ENCODE measurements around the gene RAD9A. TPM values are rescaled to one million over a fixed set of nuclear protein-coding genes. Genes with fewer than 3 reads are reported as not detected.

RAD9A gene
- total and polyA plus RNA-seq, 2 experiments from 2014 or later: 3.9 to 4.6 TPM

- TF ChIP-seq EZH2 (IDR thresholded peaks at IDR 0.05; ENCODE audit: insufficient read depth, poor library complexity, severe bottlenecking): no peak
- TF ChIP-seq EZH2phosphoT487 (IDR thresholded peaks at IDR 0.05; ENCODE audit: insufficient read depth, low read depth): no peak
- Histone ChIP-seq H3F3A (ENCODE audit: insufficient read depth) (no peaks in the 10 kb centered on the region), H3K9me3 (ENCODE audit: low read depth) (no peaks in the 10 kb centered on the region), H3K27ac (no peak overlapping the region), H3K4me1 (ENCODE audit: insufficient read depth) (no peaks in the 10 kb centered on the region), H3K4me2 (ENCODE audit: unreplicated experiment) (no peak overlapping the region), H3K9me2 (ENCODE audit: insufficient read depth) (no peaks in the 10 kb centered on the region), H3K36me3 (ENCODE audit: low read depth) (no peaks in the 10 kb centered on the region), H3K4me3 (no peak overlapping the region), H3K79me2 (ENCODE audit: insufficient read depth) (no peaks in the 10 kb centered on the region), H3K9ac (no peak overlapping the region), H4K20me1 (ENCODE audit: insufficient read depth) (no peaks in the 10 kb centered on the region), H2AFZ (no peak overlapping the region), H3K27me3 (replicated peaks; ENCODE audit: insufficient read depth) (peaks cover 23% of the 10 kb centered on the region)
- DNase-seq: no peak
- WGBS, 2 experiments (ENCODE audit: low coverage in 1 of 2, low lambda C conversion rate in 2 of 2, missing lambda C conversion rate in 2 of 2): 53 to 64% methylated on average over 12 of the region's 12 CpGs
- in situ Hi-C loops (cut with MboI): no loop called here
These were observed 15.9 kb downstream of the RAD9A start for GRCh38 chr11:67407688-67408163.

GRCh38 chr11:67408437-67409200 lies 16.8 kb downstream of the RAD9A start:
- Histone ChIP-seq H3K79me2 (ENCODE audit: insufficient read depth) (no peaks in the 10 kb centered on the region), H3K36me3 (ENCODE audit: low read depth) (no peaks in the 10 kb centered on the region), H3K9me3 (ENCODE audit: low read depth) (no peaks in the 10 kb centered on the region), H3K4me1 (ENCODE audit: insufficient read depth) (no peaks in the 10 kb centered on the region), H3K27me3 (replicated peaks; ENCODE audit: insufficient read depth) (peaks cover 23% of the 10 kb centered on the region), H3K9me2 (ENCODE audit: insufficient read depth) (no peaks in the 10 kb centered on the region), H4K20me1 (ENCODE audit: insufficient read depth) (no peaks in the 10 kb centered on the region), H3F3A (ENCODE audit: insufficient read depth) (no peaks in the 10 kb centered on the region), H3K4me3 (no peak overlapping the region), H3K27ac (no peak overlapping the region), H3K4me2 (ENCODE audit: unreplicated experiment) (no peak overlapping the region), H2AFZ (no peak overlapping the region), H3K9ac (no peak overlapping the region)
- no peak for DNase-seq
- TF ChIP-seq EZH2 (IDR thresholded peaks at IDR 0.05; ENCODE audit: insufficient read depth, poor library complexity, severe bottlenecking): no peak
- no peak for TF ChIP-seq EZH2phosphoT487 (IDR thresholded peaks at IDR 0.05; ENCODE audit: insufficient read depth, low read depth)
- 50 to 58% methylated on average over 18 of the region's 18 CpGs for WGBS, 2 experiments (ENCODE audit: low coverage in 1 of 2, low lambda C conversion rate in 2 of 2, missing lambda C conversion rate in 2 of 2)
- in situ Hi-C loops (cut with MboI): no loop called here

GRCh38 chr11:67409261-67409666 lies 17.5 kb downstream of the RAD9A start:
- Histone ChIP-seq H3K4me2 (ENCODE audit: unreplicated experiment) (no peak overlapping the region), H3K9me3 (ENCODE audit: low read depth) (no peaks in the 10 kb centered on the region), H3K36me3 (ENCODE audit: low read depth) (no peaks in the 10 kb centered on the region), H3K27me3 (replicated peaks; ENCODE audit: insufficient read depth) (peaks cover 23% of the 10 kb centered on the region), H4K20me1 (ENCODE audit: insufficient read depth) (no peaks in the 10 kb centered on the region), H3K4me1 (ENCODE audit: insufficient read depth) (no peaks in the 10 kb centered on the region), H3K9ac (no peak overlapping the region), H3K27ac (no peak overlapping the region), H3K4me3 (no peak overlapping the region), H2AFZ (no peak overlapping the region), H3K79me2 (ENCODE audit: insufficient read depth) (no peaks in the 10 kb centered on the region), H3K9me2 (ENCODE audit: insufficient read depth) (no peaks in the 10 kb centered on the region), H3F3A (ENCODE audit: insufficient read depth) (no peaks in the 10 kb centered on the region)
- WGBS, 2 experiments (ENCODE audit: low coverage in 1 of 2, low lambda C conversion rate in 2 of 2, missing lambda C conversion rate in 2 of 2): 59% methylated on average over 10 to 24 of the region's 24 CpGs
- no peak for TF ChIP-seq EZH2phosphoT487 (IDR thresholded peaks at IDR 0.05; ENCODE audit: insufficient read depth, low read depth)
- TF ChIP-seq EZH2 (IDR thresholded peaks at IDR 0.05; ENCODE audit: insufficient read depth, poor library complexity, severe bottlenecking): no peak
- no peak for DNase-seq
- in situ Hi-C loops (cut with MboI): no loop called here

GRCh38 chr11:67409781-67410368 lies 18.1 kb downstream of the RAD9A start:
- Histone ChIP-seq H3K4me2 (ENCODE audit: unreplicated experiment) (no peak overlapping the region), H3K36me3 (ENCODE audit: low read depth) (no peaks in the 10 kb centered on the region), H3K79me2 (ENCODE audit: insufficient read depth) (no peaks in the 10 kb centered on the region), H3K4me1 (ENCODE audit: insufficient read depth) (no peaks in the 10 kb centered on the region), H4K20me1 (ENCODE audit: insufficient read depth) (no peaks in the 10 kb centered on the region), H3K27ac (no peak overlapping the region), H3K4me3 (no peak overlapping the region), H2AFZ (no peak overlapping the region), H3F3A (ENCODE audit: insufficient read depth) (no peaks in the 10 kb centered on the region), H3K9me2 (ENCODE audit: insufficient read depth) (no peaks in the 10 kb centered on the region), H3K27me3 (replicated peaks; ENCODE audit: insufficient read depth) (peaks cover 23% of the 10 kb centered on the region), H3K9me3 (ENCODE audit: low read depth) (no peaks in the 10 kb centered on the region), H3K9ac (no peak overlapping the region)
- in situ Hi-C loops (cut with MboI): no loop called here
- 26 to 28% methylated on average over 11 to 13 of the region's 13 CpGs for WGBS, 2 experiments (ENCODE audit: low coverage in 1 of 2, low lambda C conversion rate in 2 of 2, missing lambda C conversion rate in 2 of 2)
- TF ChIP-seq EZH2phosphoT487 (IDR thresholded peaks at IDR 0.05; ENCODE audit: insufficient read depth, low read depth) (no peak), EZH2 (IDR thresholded peaks at IDR 0.05; ENCODE audit: insufficient read depth, poor library complexity, severe bottlenecking) (no peak)
- no peak for DNase-seq

Data from GM23248 (cell line).